ENCODE measurements around the gene CLIP1. TPM values are rescaled to one million over a fixed set of nuclear protein-coding genes. Genes with fewer than 3 reads are reported as not detected.

The CLIP1 gene
- total and polyA plus RNA-seq, 2 of the 13 experiments (the other 11 are each of a cell fraction or from before 2014, with no cell fraction given), result 28.9 to 43.7 TPM

GRCh38 chr12:122266230-122266901, 156.1 kb downstream of the CLIP1 start, which contains the start of gene VPS33A (continued):
- TF ChIP-seq GLI4 (CRISPR knock-in tag; IDR thresholded peaks at IDR 0.05; ENCODE audit: borderline replicate concordance) (peak; percentile 39; the same call in 1 of the 2 replicates), TARDBP (CRISPR knock-in tag; IDR thresholded peaks at IDR 0.05) (peak; percentile 97), ZNF576 (CRISPR knock-in tag; IDR thresholded peaks at IDR 0.05) (no peak), ZKSCAN5 (CRISPR knock-in tag; IDR thresholded peaks at IDR 0.05) (no peak), HNRNPK (IDR thresholded peaks at IDR 0.05; ENCODE audit: low read depth, low read length, poor library complexity, severe bottlenecking) (no peak), ZNF776 (CRISPR knock-in tag; IDR thresholded peaks at IDR 0.05) (peak; percentile 70; the same call in 1 of the 2 replicates), GRHL1 (CRISPR knock-in tag; conservative IDR thresholded peaks at IDR 0.05) (no peak), ZNF354B (CRISPR knock-in tag; IDR thresholded peaks at IDR 0.05) (0 out of 2 replicates have a peak, but pooled peaks have one; percentile 13), MYNN (CRISPR knock-in tag; IDR thresholded peaks at IDR 0.05; ENCODE audit: low read depth) (no peak), KAT7 (CRISPR knock-in tag; IDR thresholded peaks at IDR 0.05; ENCODE audit: borderline replicate concordance) (peak; percentile 73), MATR3 (CRISPR knock-in tag; IDR thresholded peaks at IDR 0.05) (no peak), SALL2 (CRISPR knock-in tag; IDR thresholded peaks at IDR 0.05) (peak; percentile 93), ZNF768 (CRISPR knock-in tag; IDR thresholded peaks at IDR 0.05) (peak; percentile 70), ZFP62 (CRISPR knock-in tag; IDR thresholded peaks at IDR 0.05) (no peak), ZNF431 (CRISPR knock-in tag; IDR thresholded peaks at IDR 0.05; ENCODE audit: borderline replicate concordance, low read depth) (peak; percentile 83), ASH2L (IDR thresholded peaks at IDR 0.05; ENCODE audit: insufficient read length, low read depth, low read length) (peak; percentile 82), HNRNPL (IDR thresholded peaks at IDR 0.05; ENCODE audit: low read depth, low read length) (no peak), KLF11 (CRISPR knock-in tag; IDR thresholded peaks at IDR 0.05) (peak; percentile 92; the same call in 1 of the 2 replicates), ZNF780A (CRISPR knock-in tag; IDR thresholded peaks at IDR 0.05) (no peak), ZNF205 (CRISPR knock-in tag; IDR thresholded peaks at IDR 0.05) (no peak; the same call in none of the 2 replicates), CEBPZ (IDR thresholded peaks at IDR 0.05; ENCODE audit: low read length) (no peak), ETV5 (CRISPR knock-in tag; IDR thresholded peaks at IDR 0.05; ENCODE audit: borderline replicate concordance) (peak; percentile 76; the same call in 1 of the 2 replicates), GPBP1L1 (CRISPR knock-in tag; IDR thresholded peaks at IDR 0.05) (no peak), PHF20 (CRISPR knock-in tag; IDR thresholded peaks at IDR 0.05) (peak; percentile 100)
